Gastroesophageal sphincter (tissue), 4 donors: ENCODE data around the gene ATP2C2. TPM values are rescaled to one million over a fixed set of nuclear protein-coding genes. Genes with fewer than 3 reads are reported as not detected.

Source experiments
- ATAC-seq: fragments of 150-250 bp; one replicate; pipeline ENCODE4 v1.9.1; 2016; ENCODE audit warnings: mild to moderate bottlenecking, moderate library complexity
- H3K27ac ChIP-seq, 4 donors: fragments of 200-600 bp; sonication (generic) in 3 of 4; 1 replicate in 3 of 4; 2 replicates in 1 of 4; pipeline ENCODE4 v1.5.1; 2016 to 2019
- H3K27me3 ChIP-seq: fragments of 200-600 bp; sonication (generic); one replicate; pipeline ENCODE4 v1.5.1; 2019
- H3K36me3 ChIP-seq, 2 donors: fragments of 200-600 bp; sonication (generic); one replicate each; pipeline ENCODE4 v1.5.1; 2019; ENCODE audit warnings: control low read depth in 1 of 2
- H3K4me1 ChIP-seq, 3 donors: fragments of 200-600 bp; sonication (generic); 1 replicate in 2 of 3; 2 replicates in 1 of 3; pipeline ENCODE4 v1.5.1; 2016 to 2019; ENCODE audit warnings: control low read depth in 2 of 3
- H3K4me3 ChIP-seq, 2 donors: fragments of 200-600 bp; sonication (generic); one replicate each; pipeline ENCODE4 v1.5.1; 2019; ENCODE audit warnings: mild to moderate bottlenecking in 1 of 2, moderate library complexity in 1 of 2
- H3K9me3 ChIP-seq, 3 donors: fragments of 200-600 bp; sonication (generic); one replicate each; pipeline ENCODE4 v1.5.1; 2017 to 2019; ENCODE audit warnings: control low read depth in 2 of 3
- CTCF ChIP-seq, 4 experiments: fragments of 200-600 bp in 2 of 4; fragments of 450-650 bp in 2 of 4; sonication (generic) in 1 of 4; IDR thresholded peaks; one replicate each; pipeline ENCODE4 v1.5.1; 2017 to 2019; ENCODE audit warnings: antibody characterized with exemption in 4 of 4, mild to moderate bottlenecking in 2 of 4, moderate library complexity in 2 of 4
- EP300 ChIP-seq: sonication (generic); formaldehyde crosslinking; IDR thresholded peaks from one replicate; pipeline ENCODE4 v1.6.1; 2017; ENCODE audit warnings: antibody characterized with exemption, mild to moderate bottlenecking
- POLR2A ChIP-seq, 2 donors: fragments of 450-650 bp; IDR thresholded peaks; one replicate each; pipeline ENCODE4 v1.6.1; 2017; ENCODE audit warnings: antibody characterized with exemption in 2 of 2, mild to moderate bottlenecking in 2 of 2, moderate library complexity in 1 of 2
- POLR2AphosphoS5 ChIP-seq: sonication (generic); formaldehyde crosslinking; IDR thresholded peaks from one replicate; pipeline ENCODE4 v1.6.1; 2017; ENCODE audit warnings: antibody characterized with exemption
- WGBS, 2 donors: methylation state at CpG; one replicate each; pipeline ENCODE4 v1.1.5; 2018; ENCODE audit warnings: low coverage in 1 of 2; 5-methylcytosine and 5-hydroxymethylcytosine counted together
- total RNA-seq, 4 donors: library from RNA; depleted of rRNA; stranded (reverse); fragments of >200 nt; gene quantifications; one replicate each; pipeline ENCODE4 v1.1.0, GENCODE V29; 2016

The ATP2C2 gene
- total RNA-seq, 4 donors from 2014 or later, result 0.13 to 1.3 (median 0.31) TPM; not detected in 1

GRCh38 chr16:84471316-84471715 is 103.0 kb downstream of the ATP2C2 start:
- 100% methylated on average over 2 to 5 of the region's 7 CpGs for WGBS, 2 donors
- ATAC-seq, result no peak
- TF ChIP-seq CTCF (IDR thresholded peaks at IDR 0.05) (no peak), POLR2A (IDR thresholded peaks at IDR 0.05) (no peak), EP300 (no peak), POLR2AphosphoS5 (no peak)

GRCh38 chr16:84471966-84472365 is 103.6 kb downstream of the ATP2C2 start:
- TF ChIP-seq EP300 (no peak), CTCF (IDR thresholded peaks at IDR 0.05) (no peak), POLR2AphosphoS5 (no peak)
- Histone ChIP-seq H3K27me3 (no peaks in the 10 kb centered on the region), H3K27ac (no peak overlapping the region), H3K9me3 (peaks cover 0 to 10% (median 0%) of the 10 kb centered on the region in 3 donors), H3K4me3 (no peak overlapping the region), H3K36me3 (peaks cover 0 to 23% of the 10 kb centered on the region in 2 donors), H3K4me1 (no peaks in the 10 kb centered on the region)
- no peak for ATAC-seq
- WGBS, 2 donors, result 68 to 100% methylated on average over 3 of the region's 4 CpGs

More at GRCh38 chr16:84471316-84471715, 103.0 kb downstream of the ATP2C2 start:
- Histone ChIP-seq H3K4me1 (no peaks in the 10 kb centered on the region), H3K27ac (no peak overlapping the region), H3K27me3 (no peaks in the 10 kb centered on the region), H3K9me3 (peaks cover 0 to 14% (median 0%) of the 10 kb centered on the region in 3 donors), H3K36me3 (peaks cover 0 to 28% of the 10 kb centered on the region in 2 donors), H3K4me3 (no peak overlapping the region)

- Histone ChIP-seq H3K9me3 (no peaks in the 10 kb centered on the region), H3K4me3 (no peak overlapping the region), H3K27ac (no peak overlapping the region), H3K4me1 (no peaks in the 10 kb centered on the region), H3K36me3 (peaks cover 0 to 41% of the 10 kb centered on the region in 2 donors), H3K27me3 (no peaks in the 10 kb centered on the region)
- 84 to 85% methylated on average over 6 to 7 of the region's 8 CpGs for WGBS, 2 donors
- TF ChIP-seq CTCF (IDR thresholded peaks at IDR 0.05), result no peak
- no peak for TF ChIP-seq POLR2A (IDR thresholded peaks at IDR 0.05)
- no peak for TF ChIP-seq POLR2AphosphoS5
- TF ChIP-seq EP300, result no peak
- no peak for ATAC-seq
Observed at GRCh38 chr16:84475643-84476240, 107.4 kb downstream of the ATP2C2 start.

GRCh38 chr16:84476401-84476800 is 108.1 kb downstream of the ATP2C2 start:
- WGBS, 2 donors, result 92 to 98% methylated on average over 4 to 8 of the region's 8 CpGs
- TF ChIP-seq POLR2A (IDR thresholded peaks at IDR 0.05) (no peak), POLR2AphosphoS5 (no peak), CTCF (IDR thresholded peaks at IDR 0.05) (no peak), EP300 (no peak)
- H3K36me3 ChIP-seq, result peaks cover 0 to 47% of the 10 kb centered on the region in 2 donors
- no peaks in the 10 kb centered on the region for H3K27me3 ChIP-seq
- no peaks in the 10 kb centered on the region for H3K4me1 ChIP-seq
- no peak overlapping the region for H3K27ac ChIP-seq
- H3K9me3 ChIP-seq, result no peaks in the 10 kb centered on the region
- no peak for ATAC-seq
- no peak overlapping the region for H3K4me3 ChIP-seq

GRCh38 chr16:84477661-84478060 is 109.3 kb downstream of the ATP2C2 start:
- TF ChIP-seq POLR2A (IDR thresholded peaks at IDR 0.05) (no peak), CTCF (IDR thresholded peaks at IDR 0.05) (no peak), EP300 (no peak), POLR2AphosphoS5 (no peak)
- Histone ChIP-seq H3K36me3 (peaks cover 0 to 58% of the 10 kb centered on the region in 2 donors), H3K4me1 (no peaks in the 10 kb centered on the region), H3K4me3 (no peak overlapping the region), H3K27me3 (no peaks in the 10 kb centered on the region), H3K27ac (no peak overlapping the region), H3K9me3 (no peaks in the 10 kb centered on the region)
- WGBS, 2 donors, result 80 to 92% methylated on average over 2 to 3 of the region's 7 CpGs
- no peak for ATAC-seq
